Naive thymus-derived CD4-positive, alpha-beta T cell (primary cell): ENCODE data around the gene GPR161. TPM values are rescaled to one million over a fixed set of nuclear protein-coding genes. Genes with fewer than 3 reads are reported as not detected.

Experiments used
- polyA plus RNA-seq, 2 donors: library from polyadenylated mRNA; unstranded; fragments of 300-500 nt; fragmentation: Illumina TruSeq; gene quantifications; one replicate each; pipeline ENCODE4 v1.2.3, GENCODE V29; 2021
- total RNA-seq, 6 experiments: library from RNA in 5 of 6; stranded (reverse) in 5 of 6; gene quantifications; 1 replicate in 5 of 6; 2 replicates in 1 of 6; pipeline ENCODE4 v1.2.3 and lab custom pipeline; 2021 to 2026

GPR161 gene
- total and polyA plus RNA-seq, 7 experiments from 2014 or later: 0.05 to 0.60 (median 0.17) TPM; not detected in 3

Other genes with a start within 250 kb of the GPR161 start
- gene ADCY10, start 222.8 kb downstream of the GPR161 start, total RNA-seq: 1 to 10 TPM in 1 of 5 experiments, under 1 TPM in 3, not detected in 1; 0.19 to 1.3 (median 0.49) TPM
- under 1 TPM in 1 of 2 donors, not detected in 1; 0.43 TPM for gene ADCY10, start 222.8 kb downstream of the GPR161 start, polyA plus RNA-seq
- gene DCAF6, start 200.2 kb downstream of the GPR161 start, total RNA-seq: 10 to 100 TPM; 27.4 to 32.7 (median 29.1) TPM
- gene DCAF6, start 200.2 kb downstream of the GPR161 start, polyA plus RNA-seq: 10 to 100 TPM in 1 of 2 donors, 1 to 10 TPM in 1; 8.4 to 12.8 TPM
- 10 to 100 TPM; 28.0 to 47.3 (median 29.7) TPM for gene MPC2, start 199.9 kb downstream of the GPR161 start, total RNA-seq
- gene MPC2, start 199.9 kb downstream of the GPR161 start, polyA plus RNA-seq: 10 to 100 TPM; 74.2 to 86.9 TPM
- 10 to 100 TPM; 17.2 to 41.2 (median 23.5) TPM for gene TIPRL, start 42.0 kb upstream of the GPR161 start, total RNA-seq
- 10 to 100 TPM; 22.9 to 44.9 TPM for gene TIPRL, start 42.0 kb upstream of the GPR161 start, polyA plus RNA-seq
- 10 to 100 TPM; 46.9 to 79.8 (median 51.3) TPM for gene SFT2D2, start 89.1 kb upstream of the GPR161 start, total RNA-seq
- 10 to 100 TPM; 35.9 to 42.6 TPM for gene SFT2D2, start 89.1 kb upstream of the GPR161 start, polyA plus RNA-seq
- 1 to 10 TPM; 1.8 to 4.5 (median 3.8) TPM for gene TBX19, start 143.9 kb upstream of the GPR161 start, total RNA-seq
- 1 to 10 TPM; 1.1 to 2.2 TPM for gene TBX19, start 143.9 kb upstream of the GPR161 start, polyA plus RNA-seq